ENCODE measurements around the gene ABCA2.

GRCh38 chr9:136973618-136974617, 54.1 kb downstream of the ABCA2 start:
- no peak for TF ChIP-seq POLR2A (IDR thresholded peaks at IDR 0.05)
- TF ChIP-seq, protein P1, sequence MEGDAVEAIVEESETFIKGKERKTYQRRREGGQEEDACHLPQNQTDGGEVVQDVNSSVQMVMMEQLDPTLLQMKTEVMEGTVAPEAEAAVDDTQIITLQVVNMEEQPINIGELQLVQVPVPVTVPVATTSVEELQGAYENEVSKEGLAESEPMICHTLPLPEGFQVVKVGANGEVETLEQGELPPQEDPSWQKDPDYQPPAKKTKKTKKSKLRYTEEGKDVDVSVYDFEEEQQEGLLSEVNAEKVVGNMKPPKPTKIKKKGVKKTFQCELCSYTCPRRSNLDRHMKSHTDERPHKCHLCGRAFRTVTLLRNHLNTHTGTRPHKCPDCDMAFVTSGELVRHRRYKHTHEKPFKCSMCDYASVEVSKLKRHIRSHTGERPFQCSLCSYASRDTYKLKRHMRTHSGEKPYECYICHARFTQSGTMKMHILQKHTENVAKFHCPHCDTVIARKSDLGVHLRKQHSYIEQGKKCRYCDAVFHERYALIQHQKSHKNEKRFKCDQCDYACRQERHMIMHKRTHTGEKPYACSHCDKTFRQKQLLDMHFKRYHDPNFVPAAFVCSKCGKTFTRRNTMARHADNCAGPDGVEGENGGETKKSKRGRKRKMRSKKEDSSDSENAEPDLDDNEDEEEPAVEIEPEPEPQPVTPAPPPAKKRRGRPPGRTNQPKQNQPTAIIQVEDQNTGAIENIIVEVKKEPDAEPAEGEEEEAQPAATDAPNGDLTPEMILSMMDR (IDR thresholded peaks at IDR 0.05), result no peak
